Natural killer cell (primary cell): ENCODE data around the gene DMRT2. TPM values are rescaled to one million over a fixed set of nuclear protein-coding genes. Genes with fewer than 3 reads are reported as not detected.

Experiments
- ATAC-seq, 3 donors: fragments of 150-1000 bp in 2 of 3; fragments of 200-7000 bp in 1 of 3; cut with Tn5 transposase; 1 replicate in 1 of 3; 2 replicates in 2 of 3; pipeline ENCODE4 v1.10.0; 2021; ENCODE audit warnings: mild to moderate bottlenecking in 2 of 3, moderate library complexity in 2 of 3
- DNase-seq, 2 donors: peaks; one replicate each; pipeline versions ENCODE4 v3.0.0 to v3.0.0-alpha.2; 2013 to 2021; ENCODE audit warnings: mixed read lengths in 1 of 2
- H3K27ac ChIP-seq: one replicate; pipeline ENCODE4 v1.5.1; 2013; ENCODE audit warnings: mild to moderate bottlenecking, low read length
- H3K27me3 ChIP-seq: one replicate; pipeline ENCODE4 v1.6.1; 2013; ENCODE audit warnings: low read length; ENCODE audit not compliant: control insufficient read depth, insufficient read depth
- H3K36me3 ChIP-seq: one replicate; pipeline ENCODE4 v1.6.1; 2013; ENCODE audit warnings: low read length; ENCODE audit not compliant: control insufficient read depth, insufficient read depth
- H3K4me1 ChIP-seq: one replicate; pipeline ENCODE4 v1.6.1; 2013; ENCODE audit warnings: low read length; ENCODE audit not compliant: control insufficient read depth, insufficient read depth
- H3K4me3 ChIP-seq: one replicate; pipeline ENCODE4 v1.5.1; 2013; ENCODE audit warnings: low read length
- H3K9me3 ChIP-seq: one replicate; pipeline ENCODE4 v1.6.1; 2013; ENCODE audit warnings: low read length; ENCODE audit not compliant: control insufficient read depth, insufficient read depth
- H3K27ac Mint-ChIP-seq, 2 donors: one replicate each; pipeline ENCODE4 v1.8.0; 2022; ENCODE audit warnings: mild to moderate bottlenecking in 2 of 2, mixed read lengths in 2 of 2, moderate library complexity in 1 of 2
- H3K27me3 Mint-ChIP-seq, 2 donors: one replicate each; pipeline ENCODE4 v1.8.0; 2022; ENCODE audit warnings: low read depth in 2 of 2, mixed read lengths in 2 of 2
- H3K36me3 Mint-ChIP-seq: one replicate; pipeline ENCODE4 v1.8.0; 2022; ENCODE audit warnings: mixed read lengths
- H3K4me1 Mint-ChIP-seq, 2 donors: one replicate each; pipeline ENCODE4 v1.8.0; 2022; ENCODE audit warnings: mixed read lengths in 2 of 2
- H3K4me3 Mint-ChIP-seq: one replicate; pipeline ENCODE4 v1.8.0; 2022; ENCODE audit warnings: mild to moderate bottlenecking, moderate library complexity, mixed read lengths
- H3K9me3 Mint-ChIP-seq, 2 donors: one replicate each; pipeline ENCODE4 v1.8.0; 2022; ENCODE audit warnings: mixed read lengths in 2 of 2
- CTCF ChIP-seq: fragments of 200-600 bp; IDR thresholded peaks from one replicate; pipeline ENCODE4 v1.8.0; 2022; ENCODE audit warnings: antibody characterized with exemption
- WGBS: methylation state at CpG from one replicate; pipeline ENCODE4 v1.1.7; 2013; ENCODE audit warnings: missing lambda C conversion rate; ENCODE audit not compliant: insufficient coverage; 5-methylcytosine and 5-hydroxymethylcytosine counted together
- intact Hi-C: fragments of 100-400 bp; cut with micrococcal nuclease; formaldehyde crosslinking; loops from one replicate; pipeline ENCODE4 v1.14.2; 2022
- total RNA-seq, 4 donors: library from RNA; stranded (reverse); fragments of 120-200 nt in 1 of 4; gene quantifications; one replicate each; pipeline versions ENCODE4 v1.2.3 to v1.2.4, GENCODE V29; 2013 to 2022

DMRT2 gene
- total RNA-seq, 3 donors from 2014 or later (not counting 1 experiment from before 2014, with no cell fraction given) = not detected

GRCh38 chr9:1039589-1039988 is 10.6 kb upstream of the DMRT2 start:
- H3K9me3 ChIP-seq = no peaks in the 10 kb centered on the region
- Mint-ChIP-seq H3K36me3 (no peaks in the 10 kb centered on the region), H3K4me1 (no peaks in the 10 kb centered on the region), H3K4me3 (no peak overlapping the region), H3K27ac (no peak overlapping the region), H3K9me3 (no peaks in the 10 kb centered on the region), H3K27me3 (peaks cover 54 to 79% of the 10 kb centered on the region in 2 donors)
- peaks cover 36% of the 10 kb centered on the region for H3K27me3 ChIP-seq
- WGBS = 62% methylated on average over 3 of the region's 4 CpGs
- no peak for TF ChIP-seq CTCF
- no peak overlapping the region for H3K4me3 ChIP-seq
- H3K27ac ChIP-seq = no peak overlapping the region
- H3K4me1 ChIP-seq = peaks cover 4% of the 10 kb centered on the region
- intact Hi-C loops = no loop called here
- H3K36me3 ChIP-seq = no peaks in the 10 kb centered on the region
- DNase-seq (no peak), ATAC-seq (no peak)

- peaks cover 12 to 17% of the 10 kb centered on the region in 2 donors for H3K4me1 Mint-ChIP-seq
- no peak overlapping the region for H3K27ac ChIP-seq
- ATAC-seq = peak; percentile 31 to 73 (median 59)
- H3K27me3 Mint-ChIP-seq = peaks cover 63 to 72% of the 10 kb centered on the region in 2 donors
- H3K27ac Mint-ChIP-seq = no peak overlapping the region
- intact Hi-C loops = no loop called here
- H3K36me3 ChIP-seq = no peaks in the 10 kb centered on the region
- H3K9me3 Mint-ChIP-seq = no peaks in the 10 kb centered on the region
- H3K36me3 Mint-ChIP-seq = no peaks in the 10 kb centered on the region
- peaks cover 61% of the 10 kb centered on the region for H3K27me3 ChIP-seq
- no peak overlapping the region for H3K4me3 Mint-ChIP-seq
- H3K9me3 ChIP-seq = no peaks in the 10 kb centered on the region
- WGBS = 6% methylated on average over 45 of the region's 45 CpGs
- DNase-seq = peak in 1 of 2 donors; percentile 34
- H3K4me3 ChIP-seq = no peak overlapping the region
- H3K4me1 ChIP-seq = peaks cover 27% of the 10 kb centered on the region
- TF ChIP-seq CTCF = no peak
Observed at GRCh38 chr9:1042466-1042865, 7.7 kb upstream of the DMRT2 start.

- DNase-seq = no peak
- H3K27ac Mint-ChIP-seq = no peak overlapping the region
Observed at GRCh38 chr9:1044643-1045042, 5.5 kb upstream of the DMRT2 start.

More at GRCh38 chr9:1044643-1045042, 5.5 kb upstream of the DMRT2 start:
- no peaks in the 10 kb centered on the region for H3K36me3 ChIP-seq
- no peaks in the 10 kb centered on the region for H3K9me3 ChIP-seq
- peaks cover 33 to 35% of the 10 kb centered on the region in 2 donors for H3K4me1 Mint-ChIP-seq
- H3K27ac ChIP-seq = no peak overlapping the region
- peaks cover 43% of the 10 kb centered on the region for H3K4me1 ChIP-seq
- no peak overlapping the region for H3K4me3 Mint-ChIP-seq
- no peak for TF ChIP-seq CTCF
- WGBS = 16% methylated on average over 11 of the region's 11 CpGs
- peaks cover 7% of the 10 kb centered on the region for H3K36me3 Mint-ChIP-seq
- no peaks in the 10 kb centered on the region for H3K9me3 Mint-ChIP-seq
- peaks cover 76% of the 10 kb centered on the region for H3K27me3 ChIP-seq
- intact Hi-C loops = no loop called here
- H3K27me3 Mint-ChIP-seq = peaks cover 72 to 73% of the 10 kb centered on the region in 2 donors
- H3K4me3 ChIP-seq = no peak overlapping the region
- ATAC-seq = no peak
